Measurements from ENCODE around the gene MYO7A.

DNA sequence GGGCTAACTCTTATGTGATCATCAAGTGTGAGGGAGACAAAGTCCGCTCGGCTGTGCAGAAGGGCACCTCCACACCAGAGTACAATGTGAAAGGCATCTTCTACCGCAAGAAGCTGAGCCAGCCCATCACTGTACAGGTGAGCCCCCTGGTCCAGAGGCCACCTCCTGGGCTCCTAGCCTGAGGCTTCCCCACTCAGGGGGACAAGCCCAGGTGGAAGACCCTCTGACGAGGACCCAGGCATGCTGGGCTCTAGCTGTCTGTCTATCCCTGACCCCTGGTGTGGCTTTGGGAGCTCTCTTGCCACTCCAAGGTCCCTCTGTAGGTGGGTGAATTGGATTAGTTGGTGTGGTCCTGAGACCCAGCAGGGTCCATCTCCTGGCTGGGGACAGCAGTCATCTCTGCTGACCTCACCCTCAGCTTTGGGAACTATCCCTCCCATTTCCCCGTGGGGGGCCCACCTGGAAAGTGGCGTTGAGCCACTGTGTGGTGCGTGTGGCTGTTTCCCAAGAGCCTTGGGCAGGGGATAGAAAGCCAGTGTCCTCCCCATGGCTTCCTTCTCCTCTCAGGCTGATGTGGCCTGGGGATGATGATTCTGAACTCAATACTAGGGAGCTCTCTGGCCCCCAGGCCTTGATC lies 5.4 kb upstream of the MYO7A start:
- TF ChIP-seq, protein P1, sequence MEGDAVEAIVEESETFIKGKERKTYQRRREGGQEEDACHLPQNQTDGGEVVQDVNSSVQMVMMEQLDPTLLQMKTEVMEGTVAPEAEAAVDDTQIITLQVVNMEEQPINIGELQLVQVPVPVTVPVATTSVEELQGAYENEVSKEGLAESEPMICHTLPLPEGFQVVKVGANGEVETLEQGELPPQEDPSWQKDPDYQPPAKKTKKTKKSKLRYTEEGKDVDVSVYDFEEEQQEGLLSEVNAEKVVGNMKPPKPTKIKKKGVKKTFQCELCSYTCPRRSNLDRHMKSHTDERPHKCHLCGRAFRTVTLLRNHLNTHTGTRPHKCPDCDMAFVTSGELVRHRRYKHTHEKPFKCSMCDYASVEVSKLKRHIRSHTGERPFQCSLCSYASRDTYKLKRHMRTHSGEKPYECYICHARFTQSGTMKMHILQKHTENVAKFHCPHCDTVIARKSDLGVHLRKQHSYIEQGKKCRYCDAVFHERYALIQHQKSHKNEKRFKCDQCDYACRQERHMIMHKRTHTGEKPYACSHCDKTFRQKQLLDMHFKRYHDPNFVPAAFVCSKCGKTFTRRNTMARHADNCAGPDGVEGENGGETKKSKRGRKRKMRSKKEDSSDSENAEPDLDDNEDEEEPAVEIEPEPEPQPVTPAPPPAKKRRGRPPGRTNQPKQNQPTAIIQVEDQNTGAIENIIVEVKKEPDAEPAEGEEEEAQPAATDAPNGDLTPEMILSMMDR (IDR thresholded peaks at IDR 0.05; ENCODE audit: low read length) = no peak
- TF ChIP-seq EZH2 (IDR thresholded peaks at IDR 0.05; ENCODE audit: borderline replicate concordance, low read length) = no peak

Measured in OCI-LY1 (cell line).